AG08395 (cell line): ENCODE results near the gene FBXO31.

Experiments used
- DNase-seq: peaks from one replicate; pipeline ENCODE4 v3.0.0; 2012; ENCODE audit warnings: mixed read lengths, low spot score

The FBXO31 gene, protein sequence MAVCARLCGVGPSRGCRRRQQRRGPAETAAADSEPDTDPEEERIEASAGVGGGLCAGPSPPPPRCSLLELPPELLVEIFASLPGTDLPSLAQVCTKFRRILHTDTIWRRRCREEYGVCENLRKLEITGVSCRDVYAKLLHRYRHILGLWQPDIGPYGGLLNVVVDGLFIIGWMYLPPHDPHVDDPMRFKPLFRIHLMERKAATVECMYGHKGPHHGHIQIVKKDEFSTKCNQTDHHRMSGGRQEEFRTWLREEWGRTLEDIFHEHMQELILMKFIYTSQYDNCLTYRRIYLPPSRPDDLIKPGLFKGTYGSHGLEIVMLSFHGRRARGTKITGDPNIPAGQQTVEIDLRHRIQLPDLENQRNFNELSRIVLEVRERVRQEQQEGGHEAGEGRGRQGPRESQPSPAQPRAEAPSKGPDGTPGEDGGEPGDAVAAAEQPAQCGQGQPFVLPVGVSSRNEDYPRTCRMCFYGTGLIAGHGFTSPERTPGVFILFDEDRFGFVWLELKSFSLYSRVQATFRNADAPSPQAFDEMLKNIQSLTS

DNA sequence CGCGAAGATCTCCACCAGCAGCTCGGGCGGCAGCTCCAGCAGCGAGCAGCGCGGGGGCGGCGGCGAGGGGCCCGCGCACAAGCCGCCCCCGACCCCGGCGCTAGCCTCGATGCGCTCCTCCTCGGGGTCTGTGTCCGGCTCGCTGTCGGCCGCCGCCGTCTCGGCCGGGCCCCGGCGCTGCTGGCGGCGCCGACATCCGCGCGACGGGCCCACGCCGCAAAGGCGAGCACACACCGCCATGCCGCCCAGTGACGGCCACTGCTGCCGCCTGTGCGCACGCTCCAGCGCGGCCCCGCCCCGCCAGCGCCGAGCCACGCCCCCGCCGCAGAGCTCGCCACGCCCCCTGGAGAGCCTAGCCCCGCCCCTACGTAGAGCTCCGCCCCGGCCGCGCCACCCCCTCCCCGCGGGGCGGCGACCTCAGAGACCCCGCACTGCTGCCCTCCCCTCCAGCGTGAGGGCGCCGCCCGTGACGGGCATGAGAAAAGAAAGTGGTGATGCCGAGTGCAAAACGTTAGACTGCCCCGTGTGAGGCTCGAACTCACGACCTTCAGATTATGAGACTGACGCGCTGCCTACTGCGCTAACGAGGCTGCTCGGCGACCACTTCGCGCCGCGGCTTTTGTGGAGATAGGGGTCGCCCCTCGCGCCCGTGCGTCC, at the start of gene FBXO31:
Gene FBXO31, minus strand, starts transcription at position 272 of the 657 bp plus-strand sequence. Its CDS starts 32 bp downstream, at position 240.
- DNase-seq: peak; percentile 88

DNA sequence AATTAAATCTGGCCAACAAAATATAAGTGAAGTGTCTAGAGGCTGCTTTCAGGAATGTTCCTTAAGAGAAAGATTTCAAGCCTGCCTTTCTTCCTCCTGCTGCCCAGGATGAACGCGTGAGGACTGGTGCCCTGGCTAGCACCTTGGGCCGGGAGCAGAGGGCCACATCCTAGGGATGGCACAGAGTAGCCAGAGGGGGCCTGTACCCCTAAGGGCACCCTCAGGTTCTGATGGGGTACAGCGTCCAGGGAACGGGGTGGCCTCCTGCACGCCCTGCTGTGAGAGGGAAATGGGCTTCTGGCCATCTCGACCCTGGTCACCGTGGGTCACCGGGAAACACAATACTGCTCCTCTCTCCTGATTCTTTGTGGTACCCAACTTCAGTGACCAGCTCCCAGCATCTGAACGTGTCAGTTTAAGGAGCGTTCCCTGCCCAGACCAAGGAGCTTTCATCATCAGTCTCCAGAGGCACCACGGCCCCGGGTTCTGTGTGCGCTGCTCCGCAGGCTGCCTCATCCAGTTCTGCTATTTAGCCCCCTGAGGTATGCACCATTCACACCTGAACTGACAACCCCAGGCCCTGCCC, 48.8 kb upstream of the FBXO31 start:
- no peak for DNase-seq

DNA sequence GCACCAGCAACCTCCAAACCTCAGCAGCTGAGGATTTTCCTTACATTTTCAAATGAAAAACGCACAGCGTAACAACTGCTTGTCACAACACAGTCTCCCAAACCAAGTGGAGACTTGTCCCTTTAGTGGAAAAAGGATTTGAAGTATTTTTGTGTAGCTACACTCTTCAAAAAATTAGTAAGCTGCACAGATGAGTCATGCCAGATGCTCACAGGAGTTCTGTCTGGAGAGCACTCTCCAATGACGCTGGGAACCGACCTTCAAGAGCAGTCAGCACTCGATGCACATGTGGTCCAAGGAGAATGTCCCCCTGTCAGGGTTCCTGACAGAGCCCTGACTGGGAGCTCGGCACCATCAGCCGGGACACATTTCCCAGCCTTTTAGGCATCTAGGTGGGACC, 48.4 kb upstream of the FBXO31 start:
- peak; percentile 84 for DNase-seq

DNA sequence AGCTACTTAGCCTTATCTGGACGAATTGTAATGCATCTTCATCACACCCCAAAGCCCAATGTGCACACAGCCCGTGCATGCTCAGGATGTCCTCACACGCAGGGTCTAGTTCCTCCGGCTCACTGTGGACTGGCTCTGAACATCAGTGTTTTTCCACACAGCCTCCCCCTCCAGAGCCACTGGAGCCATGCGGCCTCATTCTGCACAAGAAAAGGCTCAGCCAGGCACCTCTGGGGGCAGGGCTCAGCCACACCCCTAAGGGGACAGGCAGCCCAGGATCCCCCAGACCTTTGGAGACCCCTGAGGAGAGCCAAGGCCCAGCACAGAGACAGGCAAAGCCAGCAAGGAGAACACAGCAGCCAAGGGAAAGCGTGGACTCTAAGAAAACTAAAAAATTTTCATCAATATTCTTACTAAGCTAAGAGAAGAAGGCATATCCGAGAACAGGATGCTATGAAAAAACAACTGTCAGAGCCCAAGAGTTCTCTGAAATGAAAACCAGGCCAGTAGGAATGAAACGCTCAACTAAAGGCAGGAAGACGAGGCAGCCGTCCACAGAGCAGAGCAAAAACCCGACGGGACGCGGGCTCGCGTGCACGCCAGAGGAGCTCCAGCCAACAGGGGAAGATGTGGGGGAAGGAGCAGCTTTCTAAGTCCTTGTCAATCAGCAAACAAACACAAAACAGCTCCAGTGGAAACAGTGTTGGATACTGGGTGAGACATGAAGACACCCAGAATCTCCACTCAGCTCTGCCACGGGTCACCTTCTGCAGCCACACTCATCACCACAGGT, 43.0 kb upstream of the FBXO31 start:
- DNase-seq: no peak

DNA sequence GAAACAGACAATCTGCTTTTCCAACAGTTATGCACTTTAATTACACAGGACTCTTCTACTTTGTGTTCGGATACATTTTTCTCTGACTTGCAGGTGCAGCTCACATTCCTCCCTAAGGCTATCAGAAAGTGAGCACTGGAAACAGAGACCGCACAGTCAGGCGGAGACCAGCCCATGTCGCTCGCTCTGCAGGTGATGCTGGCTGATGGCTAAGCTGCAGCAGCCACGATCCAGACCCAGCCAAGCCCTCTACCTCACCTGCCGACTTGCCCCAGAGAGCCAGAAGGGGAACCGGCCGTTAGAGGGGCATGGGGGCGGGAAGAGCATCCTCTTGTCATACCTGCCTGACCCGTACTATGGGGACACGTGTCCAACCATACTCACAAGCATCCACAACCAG, 42.4 kb upstream of the FBXO31 start:
- no peak for DNase-seq

DNA sequence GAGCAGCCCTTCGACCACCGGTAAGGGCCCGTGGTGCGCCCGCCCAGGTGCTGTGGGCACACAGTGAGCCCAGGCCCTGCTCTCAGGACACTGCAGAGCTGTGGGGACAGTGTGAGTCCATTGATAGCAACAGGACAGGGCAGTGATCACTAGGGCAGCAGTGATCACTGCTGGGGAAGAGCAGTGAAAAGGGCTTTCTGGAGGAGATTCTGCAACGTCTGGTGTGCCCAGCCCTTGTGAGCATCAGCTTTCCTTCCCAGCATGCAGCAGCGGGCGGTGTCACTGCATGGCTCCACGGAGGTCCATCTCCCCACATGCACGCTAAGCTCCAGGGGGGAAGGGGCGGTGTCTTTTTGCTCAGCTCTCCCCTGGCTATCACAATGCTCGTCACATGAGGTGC, 40.7 kb upstream of the FBXO31 start:
- no peak for DNase-seq

DNA sequence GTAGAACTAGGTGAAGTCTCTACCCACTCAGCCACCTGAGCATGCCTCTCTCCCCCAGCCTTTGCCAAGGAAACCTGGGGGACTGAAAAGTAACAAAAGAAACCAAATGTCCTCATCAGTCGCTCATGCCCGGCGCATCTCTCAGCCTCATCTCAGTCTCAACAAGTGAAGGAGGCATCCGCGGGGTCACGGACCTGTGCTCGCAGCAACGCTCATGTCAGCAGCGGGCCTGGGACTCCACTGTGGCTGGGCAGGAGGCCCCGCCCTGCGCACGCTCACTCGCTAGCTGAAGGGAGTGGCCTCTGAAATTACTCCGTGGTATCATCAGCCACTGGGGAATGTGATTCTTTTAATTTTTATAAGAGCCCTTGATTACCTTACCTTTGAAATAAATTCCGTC, 39.9 kb upstream of the FBXO31 start:
- DNase-seq: no peak

DNA sequence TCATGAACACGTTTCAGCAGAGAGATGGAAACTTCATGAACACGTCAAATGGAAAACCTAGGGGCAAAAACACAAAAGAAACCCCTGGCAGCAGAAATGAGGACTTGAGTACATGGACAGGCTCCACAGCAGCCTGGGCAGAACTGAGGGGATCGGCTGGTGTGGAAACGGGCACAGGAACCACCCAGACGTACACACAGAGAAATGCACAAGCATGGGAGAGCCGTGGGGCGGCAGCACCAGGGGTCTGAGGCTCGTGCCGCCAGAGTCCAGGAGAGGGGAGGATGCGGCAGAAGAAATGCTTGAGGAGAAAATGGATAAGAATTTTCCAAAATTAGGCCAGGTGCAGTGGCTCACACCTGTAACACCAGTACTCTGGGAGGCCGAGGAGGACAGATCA, 38.5 kb upstream of the FBXO31 start:
- DNase-seq: no peak

DNA sequence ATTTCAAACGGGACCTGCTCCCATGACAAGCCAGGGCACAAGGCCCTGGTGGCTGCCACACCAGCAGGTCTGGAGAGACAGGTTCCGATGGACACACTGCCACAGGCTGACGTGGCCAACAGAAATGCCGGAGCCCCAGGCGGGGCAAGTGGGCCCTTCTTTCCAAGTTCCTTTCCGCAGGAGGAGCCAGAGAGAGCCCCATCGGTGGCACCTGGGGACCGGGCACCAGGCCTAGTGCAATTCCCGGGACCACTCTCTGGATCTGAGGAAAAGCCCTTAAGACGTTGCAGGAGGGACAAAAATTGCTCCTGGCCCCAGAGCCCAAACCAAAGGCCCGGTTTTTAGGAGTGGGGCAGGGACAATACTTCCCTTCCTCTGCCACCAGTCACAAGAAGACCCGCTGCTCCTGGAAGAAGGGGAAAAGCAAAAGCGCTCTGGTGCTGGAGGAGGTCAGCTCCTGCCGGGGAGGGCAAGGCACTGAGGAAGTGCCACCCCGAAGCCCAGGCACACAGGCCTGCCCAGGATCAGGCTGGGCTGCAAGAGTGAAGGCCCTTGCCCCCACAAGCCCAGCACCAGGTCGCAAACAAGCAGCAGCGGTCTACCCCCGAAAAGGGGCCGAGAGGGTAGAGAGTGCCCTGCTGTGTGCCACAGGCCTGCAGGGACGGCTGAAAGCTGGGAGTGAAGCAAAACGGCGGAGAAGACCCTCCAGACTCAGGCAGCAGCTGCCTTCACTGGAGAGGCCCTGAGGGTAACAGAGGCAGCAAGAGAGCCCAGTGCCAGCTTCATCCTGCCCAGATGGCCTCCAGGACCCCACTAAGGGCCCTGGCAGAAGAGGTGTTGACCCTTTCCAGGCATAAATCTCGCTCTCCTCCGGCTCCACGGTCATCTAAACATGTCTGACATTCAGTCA, 37.7 kb upstream of the FBXO31 start:
- DNase-seq: no peak

DNA sequence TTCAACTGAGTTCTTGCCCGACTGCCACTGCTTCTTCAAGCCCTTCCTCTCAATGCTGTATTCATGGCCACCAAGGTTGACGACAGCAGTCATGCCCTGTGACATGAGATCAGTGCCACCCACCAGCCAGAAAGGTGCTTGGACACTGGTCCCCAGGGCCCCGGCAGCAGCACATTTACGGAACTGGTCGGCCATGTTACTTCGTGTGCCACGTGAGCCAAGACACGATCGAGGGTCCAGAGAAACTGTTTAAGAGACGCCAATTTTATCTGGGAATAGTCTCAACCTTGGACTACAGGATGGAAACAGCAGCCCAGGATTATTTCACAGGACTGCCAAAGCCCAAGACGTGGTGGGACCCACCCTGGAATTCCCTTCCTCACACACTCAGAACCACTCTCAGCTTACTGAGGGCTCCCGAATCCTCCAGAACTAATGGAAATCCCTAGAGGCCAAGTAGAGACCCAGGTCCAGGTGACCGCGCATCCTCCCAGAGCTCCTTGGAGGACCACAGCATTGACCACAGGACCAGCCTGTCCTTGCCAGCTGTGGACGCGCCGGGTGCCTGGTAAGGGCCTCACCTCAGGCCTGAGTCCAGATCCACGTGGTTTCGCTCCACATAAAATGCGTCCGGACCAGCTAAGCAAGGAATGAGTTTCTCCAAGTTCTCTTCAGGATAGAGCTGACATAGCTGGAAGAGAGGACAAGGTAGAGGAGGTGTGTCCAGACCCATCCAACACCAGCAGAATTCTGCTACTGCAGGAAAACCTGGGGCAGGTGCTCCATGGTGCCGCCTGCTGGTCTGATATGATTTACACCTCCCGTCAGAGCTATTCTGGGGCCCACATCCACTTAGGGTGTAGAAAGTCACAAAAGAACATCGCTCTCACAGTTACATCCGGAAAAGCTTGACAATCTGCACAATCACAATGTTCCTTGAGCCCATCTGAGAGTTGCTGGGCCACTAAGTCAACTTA, 36.7 kb upstream of the FBXO31 start:
- DNase-seq: no peak

DNA sequence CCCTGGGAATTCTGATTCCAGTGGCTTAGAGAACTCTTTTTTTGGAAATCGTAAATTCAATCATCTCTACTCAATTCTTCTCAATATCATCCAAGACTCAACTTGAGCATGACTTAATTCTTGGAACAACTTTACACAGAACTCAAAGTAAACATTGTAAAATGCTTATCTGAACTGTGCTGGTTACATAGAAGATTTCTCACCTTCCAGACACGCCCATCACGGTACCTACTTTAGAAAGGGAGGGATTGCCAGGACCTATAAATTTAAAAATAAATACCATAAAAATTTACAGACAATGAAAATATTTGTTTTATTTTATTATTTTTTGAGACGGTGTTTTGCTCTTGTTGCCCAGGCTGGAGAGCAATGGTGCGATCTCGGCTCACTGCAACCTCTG, 35.1 kb upstream of the FBXO31 start:
- no peak for DNase-seq

DNA sequence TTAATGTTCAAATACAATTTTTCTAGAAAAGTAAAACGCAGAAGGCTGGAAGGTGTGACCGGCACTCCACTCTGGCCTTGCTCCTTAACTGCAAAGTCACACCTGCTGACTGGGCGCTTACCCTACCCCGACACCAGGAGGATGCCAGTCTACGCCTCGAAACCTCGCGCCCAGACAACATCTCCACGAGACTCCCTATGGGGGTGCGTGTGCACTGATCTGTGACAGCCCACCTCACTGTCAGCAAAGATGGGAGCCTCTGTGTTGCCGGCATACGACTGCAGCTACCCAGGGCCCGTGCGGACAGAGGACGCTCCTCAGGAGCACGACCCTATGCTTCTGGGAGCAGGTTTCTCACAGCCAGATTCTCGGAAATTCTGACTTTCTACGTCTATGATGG, 34.6 kb upstream of the FBXO31 start:
- DNase-seq: no peak

DNA sequence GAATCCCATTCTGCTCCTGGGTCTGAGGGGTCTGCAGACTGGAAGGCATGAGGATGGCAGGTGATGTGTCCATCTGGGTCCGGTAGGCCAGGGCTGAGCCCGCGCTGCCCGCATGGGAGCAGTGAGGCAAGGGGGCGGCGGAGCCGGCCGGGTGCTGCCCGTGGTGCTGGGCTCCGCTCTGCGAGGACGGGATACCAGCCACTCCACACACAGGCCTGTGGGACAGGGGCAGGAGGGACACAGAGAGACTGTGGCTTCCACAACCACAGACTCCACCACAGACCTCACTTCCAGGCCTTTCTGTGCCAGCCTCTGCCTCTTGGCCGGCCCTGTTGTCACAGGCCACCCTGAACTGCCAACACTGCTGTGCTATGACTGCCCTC, 33.9 kb upstream of the FBXO31 start:
- no peak for DNase-seq

DNA sequence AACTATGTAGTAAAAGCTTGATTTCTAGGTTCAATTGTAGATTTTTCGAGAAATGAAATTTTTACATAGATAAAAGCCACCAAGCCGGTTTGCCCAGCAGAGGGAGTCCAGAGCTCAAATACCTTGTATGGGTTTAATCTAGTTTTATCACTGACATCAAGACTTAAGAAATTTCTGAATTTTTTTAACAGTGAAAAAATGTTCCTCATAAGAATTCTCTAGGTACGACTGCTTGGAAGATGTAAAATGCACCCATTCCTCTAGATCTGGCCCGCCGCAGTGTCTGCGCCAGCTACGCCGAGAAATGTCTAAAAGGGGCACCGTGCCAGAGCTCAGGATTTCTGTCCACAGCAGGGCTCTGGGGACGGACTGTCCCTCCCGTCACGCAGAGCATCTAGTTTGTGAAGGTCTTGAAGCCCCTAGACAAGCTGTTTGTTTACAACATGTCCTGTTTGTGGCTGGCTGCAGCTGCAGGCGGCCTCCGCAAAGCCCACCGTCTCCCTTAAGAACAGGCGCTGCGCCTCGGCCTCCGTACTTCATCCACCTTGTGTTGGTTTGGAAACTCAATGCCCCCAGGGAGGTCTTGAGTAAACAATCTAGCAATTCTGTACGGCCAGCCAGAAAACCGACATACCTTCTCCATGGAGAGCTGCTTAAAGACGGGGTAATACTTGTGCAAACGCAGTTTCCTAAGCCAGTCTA, 33.4 kb upstream of the FBXO31 start:
- peak; percentile 64 for DNase-seq

DNA sequence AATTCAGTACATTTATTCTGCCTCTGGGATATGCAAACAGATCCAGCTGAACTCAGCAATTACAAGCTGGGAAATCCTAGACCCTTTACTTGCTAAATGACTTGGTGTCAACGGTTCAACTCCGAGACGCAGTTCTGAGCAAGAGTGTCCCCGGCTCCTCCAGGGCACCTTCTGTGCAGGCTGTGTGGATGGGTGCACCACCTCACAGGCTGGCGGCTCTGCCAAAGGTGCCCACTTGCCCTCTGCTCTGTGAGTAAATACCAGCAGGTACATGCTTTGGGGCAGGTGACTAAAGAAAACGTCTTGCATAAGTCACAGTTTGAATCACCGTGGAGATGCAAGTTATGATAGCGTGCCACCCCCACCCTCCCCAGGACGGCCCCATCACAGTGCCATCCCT, 31.9 kb upstream of the FBXO31 start:
- no peak for DNase-seq

DNA sequence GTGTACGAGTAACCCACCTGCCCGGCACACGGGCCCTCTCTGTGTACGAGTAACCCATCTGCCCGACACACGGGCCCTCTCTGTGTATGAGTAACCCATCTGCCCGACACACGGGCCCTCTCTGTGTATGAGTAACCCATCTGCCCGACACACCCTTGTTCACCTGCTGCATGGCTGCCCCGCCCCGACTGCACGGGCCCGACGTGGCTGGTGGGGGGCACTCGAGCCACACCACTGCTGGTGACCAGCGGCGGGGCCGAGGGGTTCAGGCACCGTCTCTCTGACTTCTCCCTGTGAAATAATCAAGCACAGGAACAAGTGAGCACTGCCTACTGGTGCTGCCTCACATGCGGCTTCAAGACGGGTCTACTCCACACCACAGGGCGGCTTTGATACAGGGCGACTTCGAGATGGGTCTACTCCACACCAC, 30.7 kb upstream of the FBXO31 start:
- DNase-seq: no peak

DNA sequence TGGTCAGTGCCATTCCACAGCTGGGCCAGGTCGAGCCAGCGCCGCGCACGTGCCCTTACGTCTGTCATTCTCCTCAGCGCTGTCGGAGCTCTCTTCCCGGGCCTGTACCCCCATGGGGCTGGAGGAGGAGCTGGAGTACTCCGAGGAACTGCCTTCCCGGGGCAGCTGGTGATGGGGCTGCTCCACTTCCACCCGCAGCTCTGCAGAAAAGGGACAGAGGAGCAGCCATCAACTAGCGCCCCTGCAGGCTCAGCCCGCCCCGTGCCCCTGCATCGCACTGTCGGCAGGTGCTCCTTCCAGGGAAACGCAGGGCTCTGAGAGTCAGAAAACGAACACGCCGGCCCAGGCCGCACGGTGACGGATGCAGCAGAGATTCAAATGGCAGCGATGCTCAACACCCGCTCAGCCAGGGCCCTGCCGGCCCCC, 29.4 kb upstream of the FBXO31 start:
- no peak for DNase-seq

DNA sequence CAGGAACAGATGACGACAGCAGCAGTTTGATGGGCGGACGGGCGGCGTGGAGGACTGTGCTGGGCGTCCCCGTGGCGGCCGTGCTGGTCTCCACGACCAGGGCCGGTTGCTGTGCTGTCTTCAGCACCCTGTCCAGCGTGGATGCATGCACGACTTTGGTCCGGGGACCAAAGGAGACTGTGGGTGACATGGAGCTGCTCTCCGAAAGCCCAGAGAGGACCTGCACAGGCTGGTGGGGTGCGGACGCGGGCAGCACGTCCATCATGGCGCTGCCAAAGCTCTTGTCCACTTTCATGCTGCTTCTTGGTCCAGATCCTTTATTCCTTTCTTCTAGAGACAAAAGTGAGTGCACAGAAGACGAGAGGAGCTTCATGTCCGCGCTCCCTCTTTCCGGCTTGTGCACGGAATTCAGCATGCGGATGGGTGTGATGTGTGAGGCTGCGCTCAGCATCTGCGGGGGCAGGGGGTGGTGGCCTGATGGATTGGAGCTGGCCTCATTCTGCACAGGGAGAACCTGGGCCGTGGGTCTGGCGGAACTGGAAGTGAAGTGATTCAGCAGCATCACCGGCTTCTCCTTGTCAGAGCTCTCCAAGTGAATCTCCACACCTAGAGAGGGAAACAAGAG, 28.9 kb upstream of the FBXO31 start:
- no peak for DNase-seq
